ENCODE measurements around the gene RNPEPL1.

DNA sequence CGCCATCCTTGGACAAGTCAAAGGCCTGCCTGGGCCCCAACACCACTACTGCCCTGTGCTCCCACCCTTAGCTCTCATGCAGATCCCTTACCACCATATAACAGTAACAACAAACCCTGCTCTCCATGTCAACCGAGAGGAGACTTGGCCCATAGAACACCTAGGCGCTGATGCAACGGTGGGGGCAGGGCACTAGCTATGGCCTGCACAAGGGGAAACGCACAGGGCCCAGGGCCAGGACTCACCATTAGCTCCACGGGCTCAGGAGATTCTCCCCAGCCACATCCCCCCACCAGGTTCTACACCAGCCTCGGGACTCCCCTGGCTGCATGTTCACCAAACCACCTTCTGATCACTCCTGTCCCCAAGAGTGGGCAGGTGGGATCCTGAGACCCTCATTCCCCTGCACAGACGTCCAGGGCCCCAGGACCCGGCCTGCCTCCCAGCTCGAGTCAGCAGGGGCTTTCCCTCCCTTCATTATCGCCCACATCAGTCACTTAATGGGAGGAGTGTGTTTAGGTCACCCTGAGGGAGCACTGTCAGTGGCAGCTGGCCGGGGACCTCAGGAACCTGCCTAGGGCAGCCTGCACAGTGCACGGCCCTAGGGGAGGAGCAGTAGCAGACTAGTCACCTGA lies 39.8 kb upstream of the RNPEPL1 start:
- no peak for TF ChIP-seq EZH2 (IDR thresholded peaks at IDR 0.05; ENCODE audit: insufficient read depth, poor library complexity, severe bottlenecking)
- TF ChIP-seq EZH2phosphoT487 (IDR thresholded peaks at IDR 0.05; ENCODE audit: insufficient read depth, low read depth) = no peak

Data from GM23248 (cell line).